Measurements from ENCODE around the gene FSTL4.
A peak's percentile ranks its signal among the peaks of the same experiment; 100 is the strongest.

FSTL4 gene

GRCh38 chr5:133295520-133295919 lies 316.8 kb downstream of the FSTL4 start:
- H3K4me1 ChIP-seq (ENCODE audit: insufficient read depth, low read length), result no peaks in the 10 kb centered on the region; the same call in 1 of the 2 replicates
- H3K79me2 ChIP-seq (ENCODE audit: insufficient read depth, low read length), result no peaks in the 10 kb centered on the region
- no peaks in the 10 kb centered on the region for H4K20me1 ChIP-seq (ENCODE audit: insufficient read depth, low read length)
- no peaks in the 10 kb centered on the region for H3K36me3 ChIP-seq (ENCODE audit: insufficient read depth, low read length)
- no peak overlapping the region for H3K27ac ChIP-seq (ENCODE audit: low read length)
- ATAC-seq (ENCODE audit: insufficient read depth, low read depth) (no peak), DNase-seq (no peak)
- no peak overlapping the region for H3K9ac ChIP-seq (ENCODE audit: low read depth, low read length)
- H3K27me3 ChIP-seq (ENCODE audit: insufficient read depth, low read length, poor library complexity), result no peaks in the 10 kb centered on the region
- no peak overlapping the region for H2AFZ ChIP-seq (ENCODE audit: low read depth, low read length)
- H3K4me2 ChIP-seq (ENCODE audit: insufficient read depth, low read length), result no peak overlapping the region
- TF ChIP-seq CTCF (IDR thresholded peaks at IDR 0.05; ENCODE audit: borderline replicate concordance, extremely low read depth, low read length, poor library complexity, severe bottlenecking), result no peak
- no peak for TF ChIP-seq EZH2 (IDR thresholded peaks at IDR 0.05; ENCODE audit: borderline replicate concordance, low read depth, low read length, severe bottlenecking)
- H3K4me3 ChIP-seq (ENCODE audit: low read depth in 1 of 2, low read length in 2 of 2), result no peak overlapping the region
- H3K9me3 ChIP-seq (ENCODE audit: insufficient read depth, low read length, severe bottlenecking), result no peaks in the 10 kb centered on the region

GRCh38 chr5:133294380-133294779 lies 318.0 kb downstream of the FSTL4 start:
- Histone ChIP-seq H3K27ac (ENCODE audit: low read length) (no peak overlapping the region), H3K79me2 (ENCODE audit: insufficient read depth, low read length) (no peaks in the 10 kb centered on the region), H3K36me3 (ENCODE audit: insufficient read depth, low read length) (no peaks in the 10 kb centered on the region), H3K9me3 (ENCODE audit: insufficient read depth, low read length, severe bottlenecking) (no peaks in the 10 kb centered on the region), H3K4me2 (ENCODE audit: insufficient read depth, low read length) (no peak overlapping the region), H2AFZ (ENCODE audit: low read depth, low read length) (no peak overlapping the region), H3K9ac (ENCODE audit: low read depth, low read length) (no peak overlapping the region), H3K27me3 (ENCODE audit: insufficient read depth, low read length, poor library complexity) (no peaks in the 10 kb centered on the region), H4K20me1 (ENCODE audit: insufficient read depth, low read length) (no peaks in the 10 kb centered on the region), H3K4me3 (ENCODE audit: low read depth in 1 of 2, low read length in 2 of 2) (no peak overlapping the region), H3K4me1 (ENCODE audit: insufficient read depth, low read length) (no peaks in the 10 kb centered on the region; the same call in 1 of the 2 replicates)
- DNase-seq (no peak), ATAC-seq (ENCODE audit: insufficient read depth, low read depth) (no peak)
- TF ChIP-seq CTCF (IDR thresholded peaks at IDR 0.05; ENCODE audit: borderline replicate concordance, extremely low read depth, low read length, poor library complexity, severe bottlenecking) (no peak), EZH2 (IDR thresholded peaks at IDR 0.05; ENCODE audit: borderline replicate concordance, low read depth, low read length, severe bottlenecking) (no peak)

- Histone ChIP-seq H3K27me3 (ENCODE audit: insufficient read depth, low read length, poor library complexity) (no peaks in the 10 kb centered on the region), H3K27ac (ENCODE audit: low read length) (no peak overlapping the region), H4K20me1 (ENCODE audit: insufficient read depth, low read length) (no peaks in the 10 kb centered on the region), H3K4me3 (ENCODE audit: low read depth in 1 of 2, low read length in 2 of 2) (no peak overlapping the region), H3K4me1 (ENCODE audit: insufficient read depth, low read length) (no peaks in the 10 kb centered on the region; the same call in 1 of the 2 replicates), H3K9me3 (ENCODE audit: insufficient read depth, low read length, severe bottlenecking) (no peaks in the 10 kb centered on the region), H3K9ac (ENCODE audit: low read depth, low read length) (no peak overlapping the region), H2AFZ (ENCODE audit: low read depth, low read length) (no peak overlapping the region), H3K36me3 (ENCODE audit: insufficient read depth, low read length) (no peaks in the 10 kb centered on the region), H3K79me2 (ENCODE audit: insufficient read depth, low read length) (no peaks in the 10 kb centered on the region), H3K4me2 (ENCODE audit: insufficient read depth, low read length) (no peak overlapping the region)
- TF ChIP-seq EZH2 (IDR thresholded peaks at IDR 0.05; ENCODE audit: borderline replicate concordance, low read depth, low read length, severe bottlenecking) (no peak), CTCF (IDR thresholded peaks at IDR 0.05; ENCODE audit: borderline replicate concordance, extremely low read depth, low read length, poor library complexity, severe bottlenecking) (no peak)
- no peak for ATAC-seq (ENCODE audit: insufficient read depth, low read depth)
- DNase-seq, result no peak
Observed at GRCh38 chr5:133293960-133294359, 318.4 kb downstream of the FSTL4 start.

GRCh38 chr5:133292300-133292699 lies 320.0 kb downstream of the FSTL4 start:
- Histone ChIP-seq H3K27ac (ENCODE audit: low read length) (no peak overlapping the region), H3K4me2 (ENCODE audit: insufficient read depth, low read length) (no peak overlapping the region), H2AFZ (ENCODE audit: low read depth, low read length) (no peak overlapping the region), H3K79me2 (ENCODE audit: insufficient read depth, low read length) (no peaks in the 10 kb centered on the region), H3K9ac (ENCODE audit: low read depth, low read length) (no peak overlapping the region), H3K27me3 (ENCODE audit: insufficient read depth, low read length, poor library complexity) (no peaks in the 10 kb centered on the region), H3K4me3 (ENCODE audit: low read depth in 1 of 2, low read length in 2 of 2) (no peak overlapping the region), H4K20me1 (ENCODE audit: insufficient read depth, low read length) (no peaks in the 10 kb centered on the region), H3K4me1 (ENCODE audit: insufficient read depth, low read length) (no peaks in the 10 kb centered on the region), H3K9me3 (ENCODE audit: insufficient read depth, low read length, severe bottlenecking) (no peaks in the 10 kb centered on the region), H3K36me3 (ENCODE audit: insufficient read depth, low read length) (no peaks in the 10 kb centered on the region)
- TF ChIP-seq EZH2 (IDR thresholded peaks at IDR 0.05; ENCODE audit: borderline replicate concordance, low read depth, low read length, severe bottlenecking) (no peak), CTCF (IDR thresholded peaks at IDR 0.05; ENCODE audit: borderline replicate concordance, extremely low read depth, low read length, poor library complexity, severe bottlenecking) (no peak)
- ATAC-seq (ENCODE audit: insufficient read depth, low read depth), result peak; percentile 58; the same call in 1 of the 3 replicates
- no peak for DNase-seq
